ENCODE measurements around the gene C1orf232. TPM values are rescaled to one million over a fixed set of nuclear protein-coding genes. Genes with fewer than 3 reads are reported as not detected.
A peak's percentile ranks its signal among the peaks of the same experiment; 100 is the strongest.

Gene C1orf232
- total RNA-seq, 1 donor from 2014 or later: not detected

GRCh38 chr1:26180010-26180506 is 11.3 kb upstream of the C1orf232 start:
- no peak for TF ChIP-seq CTCF (conservative IDR thresholded peaks at IDR 0.05; ENCODE audit: low read depth, low read length)
- DNase-seq (ENCODE audit: low read depth): no peak
- H3K4me3 ChIP-seq (ENCODE audit: low read depth, low read length): no peak overlapping the region

GRCh38 chr1:26177182-26177684 is 8.5 kb upstream of the C1orf232 start, which contains the start of gene CNKSR1:
Gene CNKSR1 (plus strand): TSS chr1:26177491. CDS start chr1:26177548, 57 bp downstream.
- no peak for DNase-seq (ENCODE audit: low read depth)
- peak within 1 kb of the TSS; percentile 40 for H3K4me3 ChIP-seq (ENCODE audit: low read depth, low read length)
- TF ChIP-seq CTCF (conservative IDR thresholded peaks at IDR 0.05; ENCODE audit: low read depth, low read length): peak; percentile 12

GRCh38 chr1:26175346-26175745 is 6.6 kb upstream of the C1orf232 start:
- H3K4me3 ChIP-seq (ENCODE audit: low read depth, low read length): no peak overlapping the region
- no peak for TF ChIP-seq CTCF (conservative IDR thresholded peaks at IDR 0.05; ENCODE audit: low read depth, low read length)
- DNase-seq (ENCODE audit: low read depth): no peak

GRCh38 chr1:26171084-26172072 is 2.6 kb upstream of the C1orf232 start, which contains the start of gene ZNF593OS:
Gene ZNF593OS (minus strand): TSS chr1:26171832. CDS start chr1:26171661, 171 bp downstream.
- H3K4me3 ChIP-seq (ENCODE audit: low read depth, low read length): peak within 1 kb of the TSS; percentile 97
- no peak for DNase-seq (ENCODE audit: low read depth)
- TF ChIP-seq CTCF (conservative IDR thresholded peaks at IDR 0.05; ENCODE audit: low read depth, low read length): no peak

GRCh38 chr1:26170472-26170821 is 1.7 kb upstream of the C1orf232 start:
- no peak for TF ChIP-seq CTCF (conservative IDR thresholded peaks at IDR 0.05; ENCODE audit: low read depth, low read length)
- H3K4me3 ChIP-seq (ENCODE audit: low read depth, low read length): peak overlapping the region; percentile 97

GRCh38 chr1:26169669-26170471 is 1.1 kb upstream of the C1orf232 start, which contains the start of gene ZNF593:
Gene ZNF593 (plus strand): TSS chr1:26169908. CDS start chr1:26169984, 76 bp downstream.
- no peak for DNase-seq (ENCODE audit: low read depth)

More at GRCh38 chr1:26170472-26170821, 1.7 kb upstream of the C1orf232 start:
- DNase-seq (ENCODE audit: low read depth): no peak

More at GRCh38 chr1:26169669-26170471, 1.1 kb upstream of the C1orf232 start, which contains the start of gene ZNF593:
- peak; percentile 71 for TF ChIP-seq CTCF (conservative IDR thresholded peaks at IDR 0.05; ENCODE audit: low read depth, low read length)
- H3K4me3 ChIP-seq (ENCODE audit: low read depth, low read length): peak within 1 kb of the TSS; percentile 97

All from epithelial cell of proximal tubule (primary cell).